Endodermal cell (in vitro differentiated cells): Measurements from ENCODE around the gene PFKFB2. TPM values are rescaled to one million over a fixed set of nuclear protein-coding genes. Genes with fewer than 3 reads are reported as not detected.
A peak's percentile ranks its signal among the peaks of the same experiment; 100 is the strongest.

Experiments used
- DNase-seq: peaks from one replicate; pipeline ENCODE4 v3.0.0-alpha.2; 2017
- H3K27ac ChIP-seq: 2 replicates; pipeline ENCODE4 v1.5.1; 2013; ENCODE audit warnings: mild to moderate bottlenecking, low read depth, low read length, moderate library complexity
- H3K27me3 ChIP-seq: 2 replicates; pipeline ENCODE4 v1.6.1; 2013; ENCODE audit warnings: mild to moderate bottlenecking, low read length, moderate library complexity; ENCODE audit not compliant: insufficient read depth, control insufficient read depth, poor library complexity, severe bottlenecking
- H3K36me3 ChIP-seq: 2 replicates; pipeline ENCODE4 v1.7.0; 2013; ENCODE audit warnings: mild to moderate bottlenecking, low read length, moderate library complexity; ENCODE audit not compliant: control insufficient read depth, insufficient read depth
- H3K4me1 ChIP-seq: one replicate; pipeline ENCODE4 v1.7.0; 2013; ENCODE audit warnings: low read length; ENCODE audit not compliant: control insufficient read depth, insufficient read depth
- H3K4me3 ChIP-seq: 2 replicates; pipeline ENCODE4 v1.5.1; 2013; ENCODE audit warnings: mild to moderate bottlenecking, low read length, moderate library complexity
- H3K9ac ChIP-seq: 2 replicates; pipeline ENCODE4 v1.6.1; 2013; ENCODE audit warnings: mild to moderate bottlenecking, low read length, moderate library complexity; ENCODE audit not compliant: poor library complexity, severe bottlenecking; ENCODE audit errors: extremely low read depth
- H3K9me3 ChIP-seq: 2 replicates; pipeline ENCODE4 v1.6.1; 2013; ENCODE audit warnings: mild to moderate bottlenecking, low read length, moderate library complexity; ENCODE audit not compliant: control insufficient read depth
- H3K27ac Mint-ChIP-seq: 2 replicates; pipeline ENCODE4 v1.8.0; 2020; ENCODE audit warnings: mixed read lengths
- H3K27me3 Mint-ChIP-seq: 2 replicates; pipeline ENCODE4 v1.8.0; 2021; ENCODE audit warnings: mild to moderate bottlenecking, mixed read lengths; ENCODE audit not compliant: insufficient read depth
- H3K36me3 Mint-ChIP-seq: 2 replicates; pipeline ENCODE4 v1.8.0; 2020; ENCODE audit warnings: low read depth, mixed read lengths
- H3K4me1 Mint-ChIP-seq: 2 replicates; pipeline ENCODE4 v1.8.0; 2020; ENCODE audit warnings: mixed read lengths
- H3K4me3 Mint-ChIP-seq: 2 replicates; pipeline ENCODE4 v1.8.0; 2020; ENCODE audit warnings: mild to moderate bottlenecking, moderate library complexity, mixed read lengths
- H3K9me3 Mint-ChIP-seq: 2 replicates; pipeline ENCODE4 v1.8.0; 2020; ENCODE audit warnings: mild to moderate bottlenecking, mixed read lengths
- CTCF ChIP-seq: fragments of 200-600 bp; sonication (generic); conservative IDR thresholded peaks from 2 replicates; pipeline ENCODE4 v1.5.0; 2021; ENCODE audit warnings: antibody characterized with exemption, mild to moderate bottlenecking
- WGBS, 2 experiments: methylation state at CpG; one replicate each; pipeline versions ENCODE4 v1.1.5 to v1.1.7; 2013; ENCODE audit warnings: missing lambda C conversion rate in 2 of 2, mixed read lengths in 1 of 2; ENCODE audit not compliant: insufficient coverage in 1 of 2, insufficient read length in 1 of 2; 5-methylcytosine and 5-hydroxymethylcytosine counted together
- total RNA-seq, 2 donors: library from RNA; stranded (reverse); fragmentation: NEBNext Ultra II Directional in 1 of 2; extraction: Animal tissue kit (Norgen Biotek cat#: 25700) in 1 of 2; gene quantifications; 2 replicates in 1 of 2; 3 replicates in 1 of 2; pipeline ENCODE4 v1.2.1, GENCODE V29; 2021

Gene PFKFB2
- total RNA-seq, 2 donors from 2014 or later, result 11.2 to 13.4 TPM

GRCh38 chr1:207006083-207006482, 47.0 kb upstream of the PFKFB2 start:
- Histone ChIP-seq H3K9me3 (no peaks in the 10 kb centered on the region), H3K4me3 (no peak overlapping the region), H3K36me3 (no peaks in the 10 kb centered on the region), H3K4me1 (peaks cover 5% of the 10 kb centered on the region), H3K9ac (no peak overlapping the region), H3K27ac (no peak overlapping the region), H3K27me3 (no peaks in the 10 kb centered on the region)
- Mint-ChIP-seq H3K4me1 (peaks cover 15% of the 10 kb centered on the region), H3K36me3 (no peaks in the 10 kb centered on the region), H3K27ac (no peak overlapping the region), H3K27me3 (peaks cover 6% of the 10 kb centered on the region), H3K4me3 (no peak overlapping the region), H3K9me3 (no peaks in the 10 kb centered on the region)
- no peak for DNase-seq
- 89 to 95% methylated on average over 2 to 3 of the region's 3 CpGs for whole genome bisulfite sequencing, 2 experiments
- no peak for TF ChIP-seq CTCF

GRCh38 chr1:207006914-207007313, 46.2 kb upstream of the PFKFB2 start:
- H3K9me3 Mint-ChIP-seq, result no peaks in the 10 kb centered on the region
- no peak overlapping the region for H3K27ac Mint-ChIP-seq
- DNase-seq, result no peak
- H3K27me3 Mint-ChIP-seq, result peaks cover 9% of the 10 kb centered on the region
- Histone ChIP-seq H3K4me3 (no peak overlapping the region), H3K9ac (peak overlapping the region; percentile 2), H3K4me1 (peaks cover 5% of the 10 kb centered on the region), H3K9me3 (no peaks in the 10 kb centered on the region), H3K27ac (no peak overlapping the region), H3K36me3 (no peaks in the 10 kb centered on the region), H3K27me3 (peaks cover under 1% of the 10 kb centered on the region)
- H3K36me3 Mint-ChIP-seq, result no peaks in the 10 kb centered on the region
- TF ChIP-seq CTCF, result no peak
- peaks cover 15% of the 10 kb centered on the region for H3K4me1 Mint-ChIP-seq
- whole genome bisulfite sequencing, 2 experiments, result 84% methylated on average over 3 of the region's 3 CpGs; no CpG with 5 or more reads in 1 of the 2 experiments
- H3K4me3 Mint-ChIP-seq, result no peak overlapping the region

- DNase-seq, result no peak
- H3K27me3 Mint-ChIP-seq, result peaks cover 13% of the 10 kb centered on the region
- no peak overlapping the region for H3K27ac Mint-ChIP-seq
- no peak for TF ChIP-seq CTCF
- H3K9me3 ChIP-seq, result no peaks in the 10 kb centered on the region
- peaks cover 5% of the 10 kb centered on the region for H3K4me1 ChIP-seq
- no peaks in the 10 kb centered on the region for H3K9me3 Mint-ChIP-seq
- no peak overlapping the region for H3K27ac ChIP-seq
- 85 to 92% methylated on average over 4 of the region's 5 CpGs for WGBS, 2 experiments
- H3K36me3 Mint-ChIP-seq, result no peaks in the 10 kb centered on the region
- peak overlapping the region; percentile 2 for H3K9ac ChIP-seq
- peak overlapping the region; percentile 46 for H3K4me3 ChIP-seq
- no peaks in the 10 kb centered on the region for H3K36me3 ChIP-seq
- peaks cover 13% of the 10 kb centered on the region for H3K4me1 Mint-ChIP-seq
- H3K4me3 Mint-ChIP-seq, result no peak overlapping the region
- peaks cover 6% of the 10 kb centered on the region for H3K27me3 ChIP-seq
These were observed 45.6 kb upstream of the PFKFB2 start for GRCh38 chr1:207007352-207008033.
